Ovary (tissue), 9 donors: Measurements from ENCODE around the gene ZNF689. TPM values are rescaled to one million over a fixed set of nuclear protein-coding genes. Genes with fewer than 3 reads are reported as not detected.

ENCODE experiments used
- DNase-seq, 5 donors: peaks; one replicate each; pipeline ENCODE4 v3.0.0-alpha.2; 2019 to 2020
- H3K27ac ChIP-seq, 2 donors: fragments of 200-600 bp; one replicate each; pipeline versions ENCODE4 v1.5.1 to v1.8.0; 2019 to 2022
- H3K27me3 ChIP-seq: fragments of 200-600 bp; one replicate; pipeline ENCODE4 v1.8.0; 2022
- H3K36me3 ChIP-seq: fragments of 200-600 bp; sonication (generic); one replicate; pipeline ENCODE4 v1.5.1; 2019
- H3K4me1 ChIP-seq: one replicate; pipeline ENCODE4 v1.8.1; 2013; ENCODE audit warnings: mild to moderate bottlenecking, moderate library complexity; ENCODE audit not compliant: insufficient read depth
- H3K4me3 ChIP-seq: fragments of 200-600 bp; sonication (generic); one replicate; pipeline ENCODE4 v1.5.1; 2017
- H3K9me3 ChIP-seq, 2 donors: fragments of 200-600 bp in 1 of 2; sonication (generic) in 1 of 2; one replicate each; pipeline versions ENCODE4 v1.5.1 to v1.8.1; 2013 to 2019; ENCODE audit warnings: mild to moderate bottlenecking in 1 of 2, moderate library complexity in 1 of 2
- EP300 ChIP-seq: sonication (generic); formaldehyde crosslinking; IDR thresholded peaks from one replicate; pipeline ENCODE4 v1.6.1; 2017; ENCODE audit warnings: antibody characterized with exemption
- POLR2A ChIP-seq: fragments of 450-650 bp; IDR thresholded peaks from one replicate; pipeline ENCODE4 v1.6.1; 2017; ENCODE audit warnings: antibody characterized with exemption, mild to moderate bottlenecking, moderate library complexity
- WGBS, 3 donors: extraction: QIAGEN DNeasy Blood & Tissue Kit in 1 of 3; methylation state at CpG; one replicate each; pipeline versions ENCODE4 v1.1.5 to v1.1.7; 2013 to 2017; 5-methylcytosine and 5-hydroxymethylcytosine counted together
- intact Hi-C, 4 donors: fragments of 100-400 bp; cut with DNase I; formaldehyde crosslinking; loops; one replicate each; pipeline versions ENCODE4 v1.11.0 to v1.15.1; 2022 to 2023
- polyA plus RNA-seq, 2 donors: library from polyadenylated mRNA; stranded (reverse); fragments of 200-250 nt in 1 of 2; fragments of 350-450 nt in 1 of 2; fragmentation: Illumina TruSeq in 1 of 2; extraction: RNeasy Lipid Tissue Mini Kit (QIAGEN cat#74804) in 1 of 2; gene quantifications; one replicate each; pipeline ENCODE4 v1.2.3, GENCODE V29; 2013 to 2014
- small RNA-seq: library from RNA; depleted of rRNA; stranded (forward); fragments of <200 nt; gene quantifications from one replicate; pipeline ENCODE3, GENCODE V24; 2016
- total RNA-seq, 7 donors: library from RNA; depleted of rRNA in 2 of 7; stranded (reverse); fragments of >200 nt in 2 of 7; fragmentation: NEBNext Ultra II Directional in 3 of 7; extraction: Animal tissue kit (Norgen Biotek cat#: 25700) in 3 of 7; gene quantifications; one replicate each; pipeline versions ENCODE4 v1.1.0 to v1.2.4, GENCODE V29; 2016 to 2023
- TF ChIP-seq, protein P1 (sequence below), 3 donors: fragments of 450-650 bp in 2 of 3; fragments of 200-600 bp in 1 of 3; IDR thresholded peaks; one replicate each; pipeline versions ENCODE4 v1.5.1 to v1.8.0; 2016 to 2022; ENCODE audit warnings: antibody characterized with exemption in 3 of 3, mild to moderate bottlenecking in 1 of 3
- donor health status: DM: no; HTN: no; CAD: no; lungs with moderate emphysema.
- donor health status: DM: no; HTN: no; CAD: no.
- donor health status: Bipolar disorder and iron deficiency.
- donor health status: DM: yes; HTN: yes; CAD: no.
- donor health status: DM: no; HTN: no; CAD: no.
- donor health status: DM: yes; HTN: yes; CAD: no.

ZNF689 gene
- total and polyA plus RNA-seq, 9 donors: 6.2 to 13.2 (median 10.2) TPM

GRCh38 chr16:30553393-30553899 is 56.7 kb downstream of the ZNF689 start:
- Histone ChIP-seq H3K36me3 (no peaks in the 10 kb centered on the region), H3K9me3 (no peaks in the 10 kb centered on the region), H3K27me3 (no peaks in the 10 kb centered on the region), H3K27ac (no peak overlapping the region), H3K4me1 (no peaks in the 10 kb centered on the region), H3K4me3 (no peak overlapping the region)
- intact Hi-C loops: loop anchor here in 1 of 4 donors (10.0 kb wide), 1 partner anchor 129 kb away; no protein-coding TSS in a partner anchor
- WGBS, 3 donors: 86 to 96% (median 92%) methylated on average over 2 of the region's 2 CpGs
- no peak for DNase-seq
- TF ChIP-seq, protein P1, sequence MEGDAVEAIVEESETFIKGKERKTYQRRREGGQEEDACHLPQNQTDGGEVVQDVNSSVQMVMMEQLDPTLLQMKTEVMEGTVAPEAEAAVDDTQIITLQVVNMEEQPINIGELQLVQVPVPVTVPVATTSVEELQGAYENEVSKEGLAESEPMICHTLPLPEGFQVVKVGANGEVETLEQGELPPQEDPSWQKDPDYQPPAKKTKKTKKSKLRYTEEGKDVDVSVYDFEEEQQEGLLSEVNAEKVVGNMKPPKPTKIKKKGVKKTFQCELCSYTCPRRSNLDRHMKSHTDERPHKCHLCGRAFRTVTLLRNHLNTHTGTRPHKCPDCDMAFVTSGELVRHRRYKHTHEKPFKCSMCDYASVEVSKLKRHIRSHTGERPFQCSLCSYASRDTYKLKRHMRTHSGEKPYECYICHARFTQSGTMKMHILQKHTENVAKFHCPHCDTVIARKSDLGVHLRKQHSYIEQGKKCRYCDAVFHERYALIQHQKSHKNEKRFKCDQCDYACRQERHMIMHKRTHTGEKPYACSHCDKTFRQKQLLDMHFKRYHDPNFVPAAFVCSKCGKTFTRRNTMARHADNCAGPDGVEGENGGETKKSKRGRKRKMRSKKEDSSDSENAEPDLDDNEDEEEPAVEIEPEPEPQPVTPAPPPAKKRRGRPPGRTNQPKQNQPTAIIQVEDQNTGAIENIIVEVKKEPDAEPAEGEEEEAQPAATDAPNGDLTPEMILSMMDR (IDR thresholded peaks at IDR 0.05): no peak
- no peak for TF ChIP-seq POLR2A

- no peak for DNase-seq
- H3K36me3 ChIP-seq: no peaks in the 10 kb centered on the region
- H3K9me3 ChIP-seq: no peaks in the 10 kb centered on the region
- intact Hi-C loops: loop anchor here in 1 of 4 donors (10.0 kb wide), 1 partner anchor 128 kb away; no protein-coding TSS in a partner anchor
- H3K4me3 ChIP-seq: no peak overlapping the region
- 81 to 89% (median 82%) methylated on average over 4 of the region's 4 CpGs for WGBS, 3 donors
- H3K27me3 ChIP-seq: no peaks in the 10 kb centered on the region
- no peaks in the 10 kb centered on the region for H3K4me1 ChIP-seq
- TF ChIP-seq POLR2A (no peak), EP300 (no peak)
- TF ChIP-seq, protein P1 (IDR thresholded peaks at IDR 0.05): no peak
- no peak overlapping the region for H3K27ac ChIP-seq
These were observed 57.2 kb downstream of the ZNF689 start for GRCh38 chr16:30552956-30553355.

Small RNA genes within 50 kb of the gene (small RNA-seq; reads per million reads assigned to genes)
- gene AC093249.1: not detected
- gene AC093249.4: not detected

Other genes with a start within 250 kb of the ZNF689 start
- gene TBC1D10B, start 239.9 kb downstream of the ZNF689 start, total RNA-seq: 10 to 100 TPM; 18.4 to 46.9 (median 38.0) TPM
- gene TBC1D10B, start 239.9 kb downstream of the ZNF689 start, polyA plus RNA-seq: 10 to 100 TPM; 24.7 to 29.7 TPM
- gene MYL11, start 235.6 kb downstream of the ZNF689 start, total RNA-seq: 1 to 10 TPM in 2 of 7 donors, not detected in 5; 1.0 to 1.3 TPM
- gene MYL11, start 235.6 kb downstream of the ZNF689 start, polyA plus RNA-seq: 1 to 10 TPM in 1 of 2 donors, under 1 TPM in 1; 0.38 to 1.4 TPM
- 1 to 10 TPM in 6 of 7 donors, under 1 TPM in 1; 0.46 to 8.2 (median 4.4) TPM for gene SEPTIN1, start 227.8 kb downstream of the ZNF689 start, total RNA-seq
- gene SEPTIN1, start 227.8 kb downstream of the ZNF689 start, polyA plus RNA-seq: 1 to 10 TPM; 1.9 to 3.2 TPM
- 1 to 10 TPM; 6.2 to 9.8 (median 6.7) TPM for gene ZNF48, start 215.0 kb downstream of the ZNF689 start, total RNA-seq
- 1 to 10 TPM; 2.7 to 4.8 TPM for gene ZNF48, start 215.0 kb downstream of the ZNF689 start, polyA plus RNA-seq
- gene ZNF771, start 202.8 kb downstream of the ZNF689 start, total RNA-seq: 10 to 100 TPM; 12.4 to 33.3 (median 18.7) TPM
- 10 to 100 TPM in 1 of 2 donors, 1 to 10 TPM in 1; 4.1 to 12.8 TPM for gene ZNF771, start 202.8 kb downstream of the ZNF689 start, polyA plus RNA-seq
- gene DCTPP1, start 180.4 kb downstream of the ZNF689 start, total RNA-seq: 10 to 100 TPM; 13.2 to 34.4 (median 22.9) TPM
- 10 to 100 TPM; 16.3 to 20.3 TPM for gene DCTPP1, start 180.4 kb downstream of the ZNF689 start, polyA plus RNA-seq
- 10 to 100 TPM; 13.1 to 38.9 (median 25.6) TPM for gene SEPHS2, start 164.5 kb downstream of the ZNF689 start, total RNA-seq
- 10 to 100 TPM; 19.3 to 37.1 TPM for gene SEPHS2, start 164.5 kb downstream of the ZNF689 start, polyA plus RNA-seq
- gene ITGAL, start 137.6 kb downstream of the ZNF689 start, total RNA-seq: 1 to 10 TPM in 6 of 7 donors, under 1 TPM in 1; 0.95 to 2.9 (median 2.0) TPM
- 10 to 100 TPM in 1 of 2 donors, under 1 TPM in 1; 0.90 to 13.1 TPM for gene ITGAL, start 137.6 kb downstream of the ZNF689 start, polyA plus RNA-seq
- 10 to 100 TPM; 20.5 to 43.2 (median 38.6) TPM for gene ZNF768, start 83.8 kb downstream of the ZNF689 start, total RNA-seq
- 10 to 100 TPM; 12.4 to 40.6 TPM for gene ZNF768, start 83.8 kb downstream of the ZNF689 start, polyA plus RNA-seq
- gene ZNF747, start 75.5 kb downstream of the ZNF689 start, total RNA-seq: 10 to 100 TPM; 11.9 to 19.2 (median 12.9) TPM
- gene ZNF747, start 75.5 kb downstream of the ZNF689 start, polyA plus RNA-seq: 10 to 100 TPM in 1 of 2 donors, 1 to 10 TPM in 1; 8.4 to 11.4 TPM
- 10 to 100 TPM in 5 of 7 donors, 1 to 10 TPM in 2; 6.8 to 14.5 (median 13.2) TPM for gene ZNF764, start 52.0 kb downstream of the ZNF689 start, total RNA-seq
- 1 to 10 TPM; 4.3 to 9.6 TPM for gene ZNF764, start 52.0 kb downstream of the ZNF689 start, polyA plus RNA-seq
- 10 to 100 TPM; 10.4 to 31.2 (median 15.4) TPM for gene ZNF688, start 38.7 kb downstream of the ZNF689 start, total RNA-seq
- 10 to 100 TPM; 10.3 to 16.1 TPM for gene ZNF688, start 38.7 kb downstream of the ZNF689 start, polyA plus RNA-seq
- gene ZNF785, start 24.7 kb downstream of the ZNF689 start, total RNA-seq: 10 to 100 TPM in 5 of 7 donors, 1 to 10 TPM in 2; 7.0 to 29.4 (median 22.2) TPM
- 10 to 100 TPM; 11.7 to 14.8 TPM for gene ZNF785, start 24.7 kb downstream of the ZNF689 start, polyA plus RNA-seq
- 10 to 100 TPM; 20.6 to 76.2 (median 50.3) TPM for gene PRR14, start 40.6 kb upstream of the ZNF689 start, total RNA-seq
- gene PRR14, start 40.6 kb upstream of the ZNF689 start, polyA plus RNA-seq: 10 to 100 TPM; 37.1 to 52.4 TPM
- gene FBRS, start 48.0 kb upstream of the ZNF689 start, total RNA-seq: 10 to 100 TPM; 22.5 to 75.6 (median 63.0) TPM
- 10 to 100 TPM; 15.6 to 45.6 TPM for gene FBRS, start 48.0 kb upstream of the ZNF689 start, polyA plus RNA-seq
- gene SRCAP, start 88.8 kb upstream of the ZNF689 start, total RNA-seq: 10 to 100 TPM; 11.4 to 73.1 (median 55.1) TPM
- gene SRCAP, start 88.8 kb upstream of the ZNF689 start, polyA plus RNA-seq: 10 to 100 TPM; 13.5 to 20.9 TPM
- gene PHKG2, start 138.0 kb upstream of the ZNF689 start, total RNA-seq: 10 to 100 TPM; 14.2 to 41.6 (median 21.0) TPM
- 10 to 100 TPM; 13.1 to 20.6 TPM for gene PHKG2, start 138.0 kb upstream of the ZNF689 start, polyA plus RNA-seq
- gene CFAP119, start 151.7 kb upstream of the ZNF689 start, total RNA-seq: 10 to 100 TPM in 1 of 7 donors, 1 to 10 TPM in 6; 1.2 to 27.0 (median 5.1) TPM
- gene CFAP119, start 151.7 kb upstream of the ZNF689 start, polyA plus RNA-seq: 1 to 10 TPM; 2.1 to 4.6 TPM
- 100 to 1,000 TPM in 3 of 7 donors, 10 to 100 TPM in 4; 74.4 to 143 (median 94.3) TPM for gene RNF40, start 151.9 kb upstream of the ZNF689 start, total RNA-seq
- 100 to 1,000 TPM in 1 of 2 donors, 10 to 100 TPM in 1; 67.2 to 110 TPM for gene RNF40, start 151.9 kb upstream of the ZNF689 start, polyA plus RNA-seq
- 10 to 100 TPM in 6 of 7 donors, 1 to 10 TPM in 1; 9.4 to 26.3 (median 21.9) TPM for gene ZNF629, start 176.8 kb upstream of the ZNF689 start, total RNA-seq
- gene ZNF629, start 176.8 kb upstream of the ZNF689 start, polyA plus RNA-seq: 10 to 100 TPM in 1 of 2 donors, 1 to 10 TPM in 1; 8.2 to 12.4 TPM